ENCODE measurements around the gene PVR. TPM values are rescaled to one million over a fixed set of nuclear protein-coding genes. Genes with fewer than 3 reads are reported as not detected.
A peak's percentile ranks its signal among the peaks of the same experiment; 100 is the strongest.
"Not testable (repeated sequence)": the region's sequence is repeated elsewhere in the genome, so short reads cannot be mapped to it uniquely, and the experiment has no call there.

The PVR gene
- polyA plus RNA-seq, 1 donor, result 24.6 TPM

GRCh38 chr19:44618640-44619357, 24.9 kb upstream of the PVR start:
- DNase-seq, result no peak

- no peak for DNase-seq
Measured at GRCh38 chr19:44620667-44621066, 23.0 kb upstream of the PVR start.

- DNase-seq, result no peak
Measured at GRCh38 chr19:44621367-44621766, 22.3 kb upstream of the PVR start.

GRCh38 chr19:44623080-44623479, 20.6 kb upstream of the PVR start:
- DNase-seq, result no peak

GRCh38 chr19:44623626-44624025, 20.1 kb upstream of the PVR start:
- DNase-seq, result no peak

GRCh38 chr19:44624840-44625354, 18.8 kb upstream of the PVR start:
- no peak for DNase-seq

GRCh38 chr19:44625637-44626036, 18.1 kb upstream of the PVR start:
- not testable (repeated sequence) for DNase-seq

GRCh38 chr19:44626048-44626624, 17.6 kb upstream of the PVR start:
- no peak for DNase-seq

GRCh38 chr19:44627631-44628030, 16.1 kb upstream of the PVR start:
- no peak for DNase-seq

- no peak for DNase-seq
Measured at GRCh38 chr19:44628793-44629192, 14.9 kb upstream of the PVR start.

GRCh38 chr19:44631611-44632010, 12.1 kb upstream of the PVR start:
- DNase-seq, result not testable (repeated sequence)

GRCh38 chr19:44634058-44634457, 9.7 kb upstream of the PVR start:
- DNase-seq, result not testable (repeated sequence)

- no peak for DNase-seq
Measured at GRCh38 chr19:44634785-44635184, 8.9 kb upstream of the PVR start.

- no peak for DNase-seq
Measured at GRCh38 chr19:44635581-44636438, 7.9 kb upstream of the PVR start.

- DNase-seq, result no peak
Measured at GRCh38 chr19:44636439-44637389, 7.0 kb upstream of the PVR start.

- no peak for DNase-seq
Measured at GRCh38 chr19:44637390-44637764, 6.3 kb upstream of the PVR start.

- DNase-seq, result no peak
Measured at GRCh38 chr19:44640518-44640917, 3.2 kb upstream of the PVR start.

GRCh38 chr19:44641501-44642265, 2.0 kb upstream of the PVR start:
- DNase-seq, result no peak

GRCh38 chr19:44642377-44642776, 1.3 kb upstream of the PVR start:
- no peak for DNase-seq

- peak; percentile 40 for DNase-seq
Measured at GRCh38 chr19:44644402-44645016, 799 bp downstream of the PVR start.

Measured in hindlimb muscle (tissue), 1 donor.